ENCODE results near the gene NUDCD3. TPM values are rescaled to one million over a fixed set of nuclear protein-coding genes. Genes with fewer than 3 reads are reported as not detected.

NUDCD3 gene
- total RNA-seq, 1 experiment from 2014 or later = 94.6 TPM

DNA sequence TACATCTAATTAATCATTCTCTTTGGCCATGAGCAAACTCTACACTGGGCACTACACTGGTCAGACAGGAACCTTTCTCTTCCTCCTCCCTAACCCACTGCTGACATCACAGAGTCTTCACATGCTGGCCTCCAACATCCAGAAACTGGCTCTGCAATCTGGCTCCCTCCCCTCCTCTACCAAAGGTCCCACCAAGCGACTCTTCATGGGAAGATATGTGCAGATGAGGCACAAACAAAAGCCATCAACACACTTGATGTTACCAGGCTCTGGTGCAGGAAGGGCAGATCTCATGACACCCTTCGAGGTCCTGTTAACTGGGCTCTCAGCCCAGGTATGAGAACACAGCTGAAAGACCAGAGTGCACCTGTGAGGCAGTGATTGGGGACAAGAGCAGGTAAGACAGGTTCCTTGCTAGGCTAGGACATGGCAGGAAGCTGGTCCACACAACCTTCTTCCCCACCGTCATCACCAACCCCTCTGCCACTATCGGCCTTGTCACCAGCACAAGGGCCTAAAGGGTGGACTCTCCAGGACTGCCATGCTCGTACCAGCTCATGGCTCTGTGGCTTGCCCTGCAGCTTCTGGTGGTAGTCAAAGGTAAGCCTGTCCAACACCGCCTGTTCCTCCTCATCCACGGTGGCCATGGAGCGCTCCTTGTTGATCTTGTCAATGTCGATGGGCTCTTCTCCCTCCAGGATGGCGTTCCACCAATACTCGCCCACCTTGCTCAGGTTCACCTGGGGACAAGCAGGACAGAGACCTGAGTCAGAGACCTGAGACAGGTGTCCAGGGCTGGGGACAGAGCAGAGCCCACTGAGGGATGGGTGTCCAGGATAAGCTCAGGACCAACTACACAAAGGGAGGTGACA is 98.5 kb downstream of the NUDCD3 start:
- CTCF ChIA-PET = no interaction called here
- RAD21 ChIA-PET (ENCODE audit: low non-redundant PET in 1 of 2, low total read pairs in 2 of 2, uncharacterized antibody in 2 of 2, unreplicated experiment in 2 of 2) = no interaction called here

More for the DNA sequence above, 98.5 kb downstream of the NUDCD3 start:
- Histone ChIP-seq H3K36me3 (ENCODE audit: control insufficient read depth in 1 of 2, insufficient read depth in 2 of 2, low read length in 2 of 2) (peaks cover 3 to 5% of the 10 kb centered on the region in 2 experiments; a peak in 2 of 4 replicates), H3K9me3 (ENCODE audit: control insufficient read depth in 1 of 2, insufficient read depth in 1 of 2, low read depth in 1 of 2, low read length in 2 of 2) (no peaks in the 10 kb centered on the region), H3K27ac (ENCODE audit: low read depth, low read length) (no peak overlapping the region), H3K4me1 (ENCODE audit: control insufficient read depth in 1 of 2, insufficient read depth in 2 of 2, low read length in 2 of 2) (no peaks in the 10 kb centered on the region), H3K9ac (ENCODE audit: low read length) (no peak overlapping the region), H4K20me1 (ENCODE audit: insufficient read depth) (0 out of 2 replicates have a peak, but pooled peaks cover 2% of the 10 kb centered on the region), H3K4me3 (replicated peaks in 1 of 2; ENCODE audit: low read depth in 1 of 2, low read length in 2 of 2) (no peak overlapping the region), H3K27me3 (ENCODE audit: insufficient read depth, low read length) (no peaks in the 10 kb centered on the region), H2AFZ (ENCODE audit: low read depth, low read length, poor library complexity, severe bottlenecking) (no peak overlapping the region), H3K79me2 (ENCODE audit: insufficient read depth, low read length) (no peaks in the 10 kb centered on the region), H3K4me2 (ENCODE audit: low read length) (no peak overlapping the region), H3K9me2 (ENCODE audit: insufficient read depth) (no peaks in the 10 kb centered on the region)
- intact Hi-C loops (cut with micrococcal nuclease) = no loop called here
- no peak for DNase-seq (ENCODE audit: low read depth, low spot score)
- ATAC-seq = no peak
- POLR2A ChIA-PET = no interaction called here
- BruUV-seq (replicated peaks) = no TSS peak
- TF ChIP-seq CEBPB (IDR thresholded peaks at IDR 0.05; ENCODE audit: low read depth) = no peak
- TF ChIP-seq, protein P1, sequence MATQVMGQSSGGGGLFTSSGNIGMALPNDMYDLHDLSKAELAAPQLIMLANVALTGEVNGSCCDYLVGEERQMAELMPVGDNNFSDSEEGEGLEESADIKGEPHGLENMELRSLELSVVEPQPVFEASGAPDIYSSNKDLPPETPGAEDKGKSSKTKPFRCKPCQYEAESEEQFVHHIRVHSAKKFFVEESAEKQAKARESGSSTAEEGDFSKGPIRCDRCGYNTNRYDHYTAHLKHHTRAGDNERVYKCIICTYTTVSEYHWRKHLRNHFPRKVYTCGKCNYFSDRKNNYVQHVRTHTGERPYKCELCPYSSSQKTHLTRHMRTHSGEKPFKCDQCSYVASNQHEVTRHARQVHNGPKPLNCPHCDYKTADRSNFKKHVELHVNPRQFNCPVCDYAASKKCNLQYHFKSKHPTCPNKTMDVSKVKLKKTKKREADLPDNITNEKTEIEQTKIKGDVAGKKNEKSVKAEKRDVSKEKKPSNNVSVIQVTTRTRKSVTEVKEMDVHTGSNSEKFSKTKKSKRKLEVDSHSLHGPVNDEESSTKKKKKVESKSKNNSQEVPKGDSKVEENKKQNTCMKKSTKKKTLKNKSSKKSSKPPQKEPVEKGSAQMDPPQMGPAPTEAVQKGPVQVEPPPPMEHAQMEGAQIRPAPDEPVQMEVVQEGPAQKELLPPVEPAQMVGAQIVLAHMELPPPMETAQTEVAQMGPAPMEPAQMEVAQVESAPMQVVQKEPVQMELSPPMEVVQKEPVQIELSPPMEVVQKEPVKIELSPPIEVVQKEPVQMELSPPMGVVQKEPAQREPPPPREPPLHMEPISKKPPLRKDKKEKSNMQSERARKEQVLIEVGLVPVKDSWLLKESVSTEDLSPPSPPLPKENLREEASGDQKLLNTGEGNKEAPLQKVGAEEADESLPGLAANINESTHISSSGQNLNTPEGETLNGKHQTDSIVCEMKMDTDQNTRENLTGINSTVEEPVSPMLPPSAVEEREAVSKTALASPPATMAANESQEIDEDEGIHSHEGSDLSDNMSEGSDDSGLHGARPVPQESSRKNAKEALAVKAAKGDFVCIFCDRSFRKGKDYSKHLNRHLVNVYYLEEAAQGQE (IDR thresholded peaks at IDR 0.05; ENCODE audit: low read depth) = no peak
- TF ChIP-seq RAD21 (IDR thresholded peaks at IDR 0.05; ENCODE audit: low read depth) = no peak
- TF ChIP-seq, protein P2, sequence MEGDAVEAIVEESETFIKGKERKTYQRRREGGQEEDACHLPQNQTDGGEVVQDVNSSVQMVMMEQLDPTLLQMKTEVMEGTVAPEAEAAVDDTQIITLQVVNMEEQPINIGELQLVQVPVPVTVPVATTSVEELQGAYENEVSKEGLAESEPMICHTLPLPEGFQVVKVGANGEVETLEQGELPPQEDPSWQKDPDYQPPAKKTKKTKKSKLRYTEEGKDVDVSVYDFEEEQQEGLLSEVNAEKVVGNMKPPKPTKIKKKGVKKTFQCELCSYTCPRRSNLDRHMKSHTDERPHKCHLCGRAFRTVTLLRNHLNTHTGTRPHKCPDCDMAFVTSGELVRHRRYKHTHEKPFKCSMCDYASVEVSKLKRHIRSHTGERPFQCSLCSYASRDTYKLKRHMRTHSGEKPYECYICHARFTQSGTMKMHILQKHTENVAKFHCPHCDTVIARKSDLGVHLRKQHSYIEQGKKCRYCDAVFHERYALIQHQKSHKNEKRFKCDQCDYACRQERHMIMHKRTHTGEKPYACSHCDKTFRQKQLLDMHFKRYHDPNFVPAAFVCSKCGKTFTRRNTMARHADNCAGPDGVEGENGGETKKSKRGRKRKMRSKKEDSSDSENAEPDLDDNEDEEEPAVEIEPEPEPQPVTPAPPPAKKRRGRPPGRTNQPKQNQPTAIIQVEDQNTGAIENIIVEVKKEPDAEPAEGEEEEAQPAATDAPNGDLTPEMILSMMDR (IDR thresholded peaks at IDR 0.05 in 2 of 3, conservative IDR thresholded peaks at IDR 0.05 in 1 of 3; ENCODE audit: borderline replicate concordance in 1 of 3, insufficient read depth in 1 of 3, low read depth in 2 of 3, low read length in 2 of 3) = no peak
- TF ChIP-seq SRF (IDR thresholded peaks at IDR 0.05; ENCODE audit: low read depth) = no peak
- no peak for TF ChIP-seq POLR2AphosphoS5 (IDR thresholded peaks at IDR 0.05; ENCODE audit: low read depth, low read length)
- TF ChIP-seq JUND (IDR thresholded peaks at IDR 0.05) = no peak
- no peak for TF ChIP-seq CBX3 (IDR thresholded peaks at IDR 0.05; ENCODE audit: low read depth)
- no peak for TF ChIP-seq ZNF274 (IDR thresholded peaks at IDR 0.05; ENCODE audit: low read depth, low read length)
- TF ChIP-seq YY1 (IDR thresholded peaks at IDR 0.05; ENCODE audit: extremely low read depth, insufficient replicate concordance, low read depth, low read length) = no peak
- no peak for TF ChIP-seq EZH2 (IDR thresholded peaks at IDR 0.05)
- no peak for TF ChIP-seq FOSL1 (IDR thresholded peaks at IDR 0.05; ENCODE audit: low read depth)
- no peak for TF ChIP-seq EZH2phosphoT487 (IDR thresholded peaks at IDR 0.05; ENCODE audit: borderline replicate concordance)
